EH (cell line): Measurements from ENCODE around the gene WDR90.

Experiments used
- DNase-seq: peaks from one replicate; pipeline ENCODE4 v3.0.0-alpha.2; 2015; ENCODE audit warnings: low read depth

Gene WDR90

GRCh38 chr16:626787-627453 is 22.2 kb upstream of the WDR90 start:
- DNase-seq = peak; percentile 98

GRCh38 chr16:627454-628239 is 21.5 kb upstream of the WDR90 start:
- DNase-seq = no peak

GRCh38 chr16:628321-629061 is 20.7 kb upstream of the WDR90 start:
- DNase-seq = no peak

GRCh38 chr16:629185-629832 is 19.9 kb upstream of the WDR90 start:
- DNase-seq = no peak

- DNase-seq = no peak
Measured at GRCh38 chr16:629833-630248, 19.3 kb upstream of the WDR90 start.

- DNase-seq = no peak
Measured at GRCh38 chr16:630249-630814, 18.8 kb upstream of the WDR90 start.

- no peak for DNase-seq
Measured at GRCh38 chr16:630815-631405, 18.3 kb upstream of the WDR90 start, which contains the start of gene WFIKKN1. Gene WFIKKN1, plus strand, starts transcription at chr16:630985. Its CDS starts 269 bp downstream, at chr16:631254.

- DNase-seq = no peak
Measured at GRCh38 chr16:631808-632358, 17.3 kb upstream of the WDR90 start.

- DNase-seq = no peak
Measured at GRCh38 chr16:632486-633335, 16.5 kb upstream of the WDR90 start.

GRCh38 chr16:633336-634050 is 15.7 kb upstream of the WDR90 start:
- no peak for DNase-seq

- DNase-seq = no peak
Measured at GRCh38 chr16:634051-634670, 15.0 kb upstream of the WDR90 start.

- no peak for DNase-seq
Measured at GRCh38 chr16:634996-635395, 14.2 kb upstream of the WDR90 start.

- DNase-seq = no peak
Measured at GRCh38 chr16:635573-636205, 13.5 kb upstream of the WDR90 start.

- peak; percentile 96 for DNase-seq
Measured at GRCh38 chr16:636206-637080, 12.7 kb upstream of the WDR90 start, which contains the start of gene METTL26. Gene METTL26, minus strand, starts transcription at chr16:636305. Its CDS starts 15 bp downstream, at chr16:636290.

- DNase-seq = peak; percentile 92
Measured at GRCh38 chr16:637081-638018, 11.8 kb upstream of the WDR90 start.

GRCh38 chr16:638034-638543 is 11.1 kb upstream of the WDR90 start:
- no peak for DNase-seq
